Liver (tissue), 9 donors: ENCODE results near the gene RBMS2. TPM values are rescaled to one million over a fixed set of nuclear protein-coding genes. Genes with fewer than 3 reads are reported as not detected.

Source experiments
- DNase-seq: peaks from one replicate; pipeline ENCODE4 v3.0.0-alpha.2; 2017; ENCODE audit warnings: low spot score
- H3K27ac ChIP-seq, 2 donors: one replicate each; pipeline ENCODE4 v1.7.0; 2013; ENCODE audit warnings: inconsistent platforms in 2 of 2, low read length in 2 of 2, control low read depth in 1 of 2, low read depth in 1 of 2, mild to moderate bottlenecking in 1 of 2
- H3K27me3 ChIP-seq, 4 donors: one replicate each; pipeline versions ENCODE4 v1.6.1 to v1.7.0; 2013; ENCODE audit warnings: low read length in 3 of 4, inconsistent platforms in 1 of 4, mild to moderate bottlenecking in 1 of 4, moderate library complexity in 1 of 4; ENCODE audit not compliant: control insufficient read depth in 4 of 4, insufficient read depth in 4 of 4
- H3K36me3 ChIP-seq, 4 donors: one replicate each; pipeline versions ENCODE4 v1.6.1 to v1.7.0; 2013; ENCODE audit warnings: low read length in 3 of 4, mild to moderate bottlenecking in 3 of 4, low read depth in 1 of 4, moderate library complexity in 1 of 4; ENCODE audit not compliant: control insufficient read depth in 4 of 4, insufficient read depth in 3 of 4
- H3K4me1 ChIP-seq, 4 donors: one replicate each; pipeline versions ENCODE4 v1.6.1 to v1.7.0; 2013; ENCODE audit warnings: low read length in 3 of 4, mild to moderate bottlenecking in 3 of 4, moderate library complexity in 1 of 4; ENCODE audit not compliant: control insufficient read depth in 4 of 4, insufficient read depth in 4 of 4
- H3K4me3 ChIP-seq, 3 donors: one replicate each; pipeline versions ENCODE4 v1.6.1 to v1.7.0; 2013; ENCODE audit warnings: low read length in 3 of 3, control low read depth in 1 of 3, low read depth in 1 of 3, mild to moderate bottlenecking in 1 of 3
- H3K9ac ChIP-seq, 2 donors: one replicate each; pipeline ENCODE4 v1.7.0; 2013; ENCODE audit warnings: low read length in 2 of 2, mild to moderate bottlenecking in 2 of 2, moderate library complexity in 2 of 2, control low read depth in 1 of 2, low read depth in 1 of 2
- H3K9me3 ChIP-seq, 4 donors: one replicate each; pipeline versions ENCODE4 v1.6.1 to v1.7.0; 2013; ENCODE audit warnings: low read length in 3 of 4; ENCODE audit not compliant: control insufficient read depth in 4 of 4
- EGR1 ChIP-seq, 2 donors: IDR thresholded peaks; 2 replicates each; pipeline ENCODE4 v1.6.1; 2016 to 2018; ENCODE audit warnings: antibody characterized with exemption in 2 of 2, low read depth in 2 of 2
- FOXA1 ChIP-seq: IDR thresholded peaks from 2 replicates; pipeline ENCODE4 v1.6.1; 2016; ENCODE audit warnings: antibody characterized with exemption
- FOXA2 ChIP-seq: IDR thresholded peaks from 2 replicates; pipeline ENCODE4 v1.6.1; 2016; ENCODE audit warnings: antibody characterized with exemption
- GABPA ChIP-seq, 2 donors: IDR thresholded peaks in 1 of 2; conservative IDR thresholded peaks in 1 of 2; 2 replicates each; pipeline ENCODE4 v1.6.1; 2016; ENCODE audit warnings: antibody characterized with exemption in 2 of 2, mild to moderate bottlenecking in 1 of 2, moderate library complexity in 1 of 2
- HNF4A ChIP-seq, 2 donors: conservative IDR thresholded peaks; 2 replicates each; pipeline ENCODE4 v1.6.1; 2016; ENCODE audit warnings: antibody characterized with exemption in 2 of 2, mild to moderate bottlenecking in 2 of 2
- HNF4G ChIP-seq: IDR thresholded peaks from 2 replicates; pipeline ENCODE4 v1.6.1; 2016; ENCODE audit warnings: antibody characterized with exemption
- JUND ChIP-seq, 2 donors: IDR thresholded peaks; 2 replicates each; pipeline ENCODE4 v1.6.1; 2016; ENCODE audit warnings: antibody characterized with exemption in 2 of 2
- NR2F2 ChIP-seq: IDR thresholded peaks from 2 replicates; pipeline ENCODE4 v1.6.1; 2016; ENCODE audit warnings: antibody characterized with exemption
- RAD21 ChIP-seq, 2 donors: IDR thresholded peaks; 2 replicates each; pipeline ENCODE4 v1.6.1; 2016; ENCODE audit warnings: antibody characterized with exemption in 2 of 2, mild to moderate bottlenecking in 2 of 2
- RXRA ChIP-seq, 2 donors: IDR thresholded peaks; 2 replicates each; pipeline ENCODE4 v1.6.1; 2017 to 2018; ENCODE audit warnings: antibody characterized with exemption in 2 of 2, mild to moderate bottlenecking in 1 of 2
- SP1 ChIP-seq: IDR thresholded peaks from 2 replicates; pipeline ENCODE4 v1.6.1; 2018; ENCODE audit warnings: antibody characterized with exemption, mild to moderate bottlenecking
- TAF1 ChIP-seq: conservative IDR thresholded peaks from 2 replicates; pipeline ENCODE4 v1.6.1; 2016; ENCODE audit warnings: antibody characterized with exemption, mild to moderate bottlenecking
- YY1 ChIP-seq: IDR thresholded peaks from 2 replicates; pipeline ENCODE4 v1.6.1; 2016; ENCODE audit warnings: antibody characterized with exemption, mild to moderate bottlenecking
- WGBS: extraction: QIAGEN DNeasy Blood & Tissue Kit; methylation state at CpG from one replicate; pipeline ENCODE4 v1.1.7; 2013; 5-methylcytosine and 5-hydroxymethylcytosine counted together
- polyA plus RNA-seq, 2 donors: library from polyadenylated mRNA; stranded (reverse) in 1 of 2; unstranded in 1 of 2; fragments of 200-250 nt in 1 of 2; fragments of >200 nt in 1 of 2; fragmentation: Nextera tagmentation in 1 of 2; extraction: Ambion mirVana in 1 of 2; gene quantifications; one replicate each; pipeline versions ENCODE4 v1.2.1 to v1.2.3, GENCODE V29; 2013 to 2015
- total RNA-seq, 2 donors: library from RNA; depleted of rRNA; stranded (reverse); fragments of >200 nt; gene quantifications; one replicate each; pipeline ENCODE4 v1.2.3, GENCODE V29; 2014
- TF ChIP-seq, protein P1 (sequence below): IDR thresholded peaks from 2 replicates; pipeline ENCODE4 v1.6.1; 2016; ENCODE audit warnings: antibody characterized with exemption
- TF ChIP-seq, protein P2 (sequence below): IDR thresholded peaks from 2 replicates; pipeline ENCODE4 v1.6.1; 2016; ENCODE audit warnings: antibody characterized with exemption
- TF ChIP-seq, protein P3 (sequence below): IDR thresholded peaks from 2 replicates; pipeline ENCODE4 v1.6.1; 2016; ENCODE audit warnings: antibody characterized with exemption
- TF ChIP-seq, protein P4 (sequence below): fragments of 150-350 bp; IDR thresholded peaks from 2 replicates; pipeline ENCODE4 v1.5.1; 2017; ENCODE audit warnings: improper control_type of control experiment, low read depth, low read length; ENCODE audit not compliant: missing input control
- TF ChIP-seq, protein P5 (sequence below): IDR thresholded peaks from 2 replicates; pipeline ENCODE4 v1.6.1; 2016; ENCODE audit warnings: antibody characterized with exemption, mild to moderate bottlenecking
- donor health status: healthy.
- donor health status: healthy.
- donor health status: healthy.
- donor health status: healthy.
- donor health status: healthy.

RBMS2 gene
- total and polyA plus RNA-seq, 4 donors, result 1.2 to 3.8 (median 1.8) TPM

DNA sequence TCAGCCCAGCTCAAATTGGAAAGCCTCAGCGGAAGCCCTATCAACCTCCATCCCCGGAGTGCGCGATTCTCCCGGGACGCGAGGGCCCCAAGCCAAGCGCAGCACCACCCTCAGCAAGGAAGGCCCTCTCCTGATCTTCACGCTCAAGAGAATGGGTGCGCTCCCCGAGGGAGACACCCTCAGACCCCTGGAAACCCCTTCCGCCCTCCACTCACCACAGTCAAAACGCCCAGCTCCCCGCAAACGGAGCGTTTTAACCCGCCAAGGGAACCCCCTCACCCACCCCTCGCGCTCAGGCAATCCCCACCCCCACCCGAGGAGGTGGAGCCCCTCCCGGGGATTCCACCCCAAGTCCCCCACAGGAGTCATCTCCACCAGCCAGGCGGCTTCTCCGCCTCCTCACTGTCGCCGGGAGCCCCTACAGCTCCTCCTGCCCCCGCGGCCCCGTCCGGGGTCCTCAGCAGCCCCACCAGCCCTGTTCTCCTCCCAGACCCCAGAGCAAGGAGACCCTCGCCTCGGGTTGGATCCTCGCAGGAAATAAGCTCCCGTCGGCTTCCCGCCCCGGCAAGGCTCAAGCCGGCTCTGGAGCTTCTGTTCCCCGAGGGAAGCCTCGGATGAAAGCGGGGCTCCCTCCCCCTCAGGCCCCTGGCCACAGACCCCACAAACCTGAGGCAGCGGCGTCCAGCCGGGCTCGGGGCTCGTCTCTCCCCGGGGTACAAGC is 108.0 kb downstream of the RBMS2 start:
- under 1% methylated on average over 46 of the region's 46 CpGs for WGBS

GRCh38 chr12:56630180-56630632 is 108.6 kb downstream of the RBMS2 start, which contains the start of gene BAZ2A:
TSS of gene BAZ2A (minus strand) at chr12:56630326. CDS start at chr12:56617530, 12,796 bp downstream.
- DNase-seq, result peak; percentile 85
- WGBS, result under 1% methylated on average over 31 of the region's 31 CpGs
- H3K9ac ChIP-seq, result peak within 1 kb of the TSS; percentile 94
- peaks cover 0 to 6% (median 0%) of the 10 kb centered on the region in 4 donors for H3K36me3 ChIP-seq
- H3K27me3 ChIP-seq, result no peaks in the 10 kb centered on the region
- H3K4me3 ChIP-seq, result peak within 1 kb of the TSS; percentile 79 to 99 (median 89)
- peak within 1 kb of the TSS; percentile 94 to 99 for H3K27ac ChIP-seq
- peaks cover 15 to 58% (median 50%) of the 10 kb centered on the region in 4 donors for H3K4me1 ChIP-seq
- H3K9me3 ChIP-seq, result no peaks in the 10 kb centered on the region
- TF ChIP-seq TAF1, result no peak
- TF ChIP-seq HNF4G, result no peak
- peak; percentile 92 for TF ChIP-seq YY1
- TF ChIP-seq, protein P1, sequence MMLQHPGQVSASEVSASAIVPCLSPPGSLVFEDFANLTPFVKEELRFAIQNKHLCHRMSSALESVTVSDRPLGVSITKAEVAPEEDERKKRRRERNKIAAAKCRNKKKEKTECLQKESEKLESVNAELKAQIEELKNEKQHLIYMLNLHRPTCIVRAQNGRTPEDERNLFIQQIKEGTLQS, result no peak
- TF ChIP-seq FOXA2, result no peak
- no peak for TF ChIP-seq HNF4A (conservative IDR thresholded peaks at IDR 0.05)
- TF ChIP-seq RXRA (IDR thresholded peaks at IDR 0.05), result no peak
- no peak for TF ChIP-seq FOXA1
- peak in 1 of 2 donors; percentile 34 for TF ChIP-seq RAD21 (IDR thresholded peaks at IDR 0.05)
- TF ChIP-seq EGR1 (IDR thresholded peaks at IDR 0.05; ENCODE audit: low read depth in 2 of 2), result peak in 1 of 2 donors; percentile 50
- TF ChIP-seq, protein P2, sequence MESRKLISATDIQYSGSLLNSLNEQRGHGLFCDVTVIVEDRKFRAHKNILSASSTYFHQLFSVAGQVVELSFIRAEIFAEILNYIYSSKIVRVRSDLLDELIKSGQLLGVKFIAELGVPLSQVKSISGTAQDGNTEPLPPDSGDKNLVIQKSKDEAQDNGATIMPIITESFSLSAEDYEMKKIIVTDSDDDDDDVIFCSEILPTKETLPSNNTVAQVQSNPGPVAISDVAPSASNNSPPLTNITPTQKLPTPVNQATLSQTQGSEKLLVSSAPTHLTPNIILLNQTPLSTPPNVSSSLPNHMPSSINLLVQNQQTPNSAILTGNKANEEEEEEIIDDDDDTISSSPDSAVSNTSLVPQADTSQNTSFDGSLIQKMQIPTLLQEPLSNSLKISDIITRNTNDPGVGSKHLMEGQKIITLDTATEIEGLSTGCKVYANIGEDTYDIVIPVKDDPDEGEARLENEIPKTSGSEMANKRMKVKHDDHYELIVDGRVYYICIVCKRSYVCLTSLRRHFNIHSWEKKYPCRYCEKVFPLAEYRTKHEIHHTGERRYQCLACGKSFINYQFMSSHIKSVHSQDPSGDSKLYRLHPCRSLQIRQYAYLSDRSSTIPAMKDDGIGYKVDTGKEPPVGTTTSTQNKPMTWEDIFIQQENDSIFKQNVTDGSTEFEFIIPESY, result no peak
- TF ChIP-seq, protein P3, sequence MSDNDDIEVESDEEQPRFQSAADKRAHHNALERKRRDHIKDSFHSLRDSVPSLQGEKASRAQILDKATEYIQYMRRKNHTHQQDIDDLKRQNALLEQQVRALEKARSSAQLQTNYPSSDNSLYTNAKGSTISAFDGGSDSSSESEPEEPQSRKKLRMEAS, result peak; percentile 71
- no peak for TF ChIP-seq JUND (IDR thresholded peaks at IDR 0.05)
- TF ChIP-seq, protein P4, sequence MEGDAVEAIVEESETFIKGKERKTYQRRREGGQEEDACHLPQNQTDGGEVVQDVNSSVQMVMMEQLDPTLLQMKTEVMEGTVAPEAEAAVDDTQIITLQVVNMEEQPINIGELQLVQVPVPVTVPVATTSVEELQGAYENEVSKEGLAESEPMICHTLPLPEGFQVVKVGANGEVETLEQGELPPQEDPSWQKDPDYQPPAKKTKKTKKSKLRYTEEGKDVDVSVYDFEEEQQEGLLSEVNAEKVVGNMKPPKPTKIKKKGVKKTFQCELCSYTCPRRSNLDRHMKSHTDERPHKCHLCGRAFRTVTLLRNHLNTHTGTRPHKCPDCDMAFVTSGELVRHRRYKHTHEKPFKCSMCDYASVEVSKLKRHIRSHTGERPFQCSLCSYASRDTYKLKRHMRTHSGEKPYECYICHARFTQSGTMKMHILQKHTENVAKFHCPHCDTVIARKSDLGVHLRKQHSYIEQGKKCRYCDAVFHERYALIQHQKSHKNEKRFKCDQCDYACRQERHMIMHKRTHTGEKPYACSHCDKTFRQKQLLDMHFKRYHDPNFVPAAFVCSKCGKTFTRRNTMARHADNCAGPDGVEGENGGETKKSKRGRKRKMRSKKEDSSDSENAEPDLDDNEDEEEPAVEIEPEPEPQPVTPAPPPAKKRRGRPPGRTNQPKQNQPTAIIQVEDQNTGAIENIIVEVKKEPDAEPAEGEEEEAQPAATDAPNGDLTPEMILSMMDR, result no peak
- no peak for TF ChIP-seq NR2F2
- TF ChIP-seq GABPA (IDR thresholded peaks at IDR 0.05 in 1 of 2, conservative IDR thresholded peaks at IDR 0.05 in 1 of 2), result no peak
- peak; percentile 53 for TF ChIP-seq SP1

More for the DNA sequence above, 108.0 kb downstream of the RBMS2 start:
- Histone ChIP-seq H3K4me3 (peak overlapping the region; percentile 79 to 99 (median 89)), H3K36me3 (peaks cover 0 to 6% (median 0%) of the 10 kb centered on the region in 4 donors), H3K27ac (peak overlapping the region; percentile 94 to 99), H3K27me3 (no peaks in the 10 kb centered on the region), H3K9me3 (no peaks in the 10 kb centered on the region), H3K9ac (peak overlapping the region; percentile 94), H3K4me1 (peaks cover 15 to 56% (median 47%) of the 10 kb centered on the region in 4 donors)
- TF ChIP-seq FOXA2 (no peak), RAD21 (IDR thresholded peaks at IDR 0.05) (no peak), SP1 (no peak), HNF4G (no peak), TAF1 (no peak), EGR1 (IDR thresholded peaks at IDR 0.05; ENCODE audit: low read depth in 2 of 2) (no peak), YY1 (no peak)
- TF ChIP-seq, protein P2, result no peak
- TF ChIP-seq, protein P5, sequence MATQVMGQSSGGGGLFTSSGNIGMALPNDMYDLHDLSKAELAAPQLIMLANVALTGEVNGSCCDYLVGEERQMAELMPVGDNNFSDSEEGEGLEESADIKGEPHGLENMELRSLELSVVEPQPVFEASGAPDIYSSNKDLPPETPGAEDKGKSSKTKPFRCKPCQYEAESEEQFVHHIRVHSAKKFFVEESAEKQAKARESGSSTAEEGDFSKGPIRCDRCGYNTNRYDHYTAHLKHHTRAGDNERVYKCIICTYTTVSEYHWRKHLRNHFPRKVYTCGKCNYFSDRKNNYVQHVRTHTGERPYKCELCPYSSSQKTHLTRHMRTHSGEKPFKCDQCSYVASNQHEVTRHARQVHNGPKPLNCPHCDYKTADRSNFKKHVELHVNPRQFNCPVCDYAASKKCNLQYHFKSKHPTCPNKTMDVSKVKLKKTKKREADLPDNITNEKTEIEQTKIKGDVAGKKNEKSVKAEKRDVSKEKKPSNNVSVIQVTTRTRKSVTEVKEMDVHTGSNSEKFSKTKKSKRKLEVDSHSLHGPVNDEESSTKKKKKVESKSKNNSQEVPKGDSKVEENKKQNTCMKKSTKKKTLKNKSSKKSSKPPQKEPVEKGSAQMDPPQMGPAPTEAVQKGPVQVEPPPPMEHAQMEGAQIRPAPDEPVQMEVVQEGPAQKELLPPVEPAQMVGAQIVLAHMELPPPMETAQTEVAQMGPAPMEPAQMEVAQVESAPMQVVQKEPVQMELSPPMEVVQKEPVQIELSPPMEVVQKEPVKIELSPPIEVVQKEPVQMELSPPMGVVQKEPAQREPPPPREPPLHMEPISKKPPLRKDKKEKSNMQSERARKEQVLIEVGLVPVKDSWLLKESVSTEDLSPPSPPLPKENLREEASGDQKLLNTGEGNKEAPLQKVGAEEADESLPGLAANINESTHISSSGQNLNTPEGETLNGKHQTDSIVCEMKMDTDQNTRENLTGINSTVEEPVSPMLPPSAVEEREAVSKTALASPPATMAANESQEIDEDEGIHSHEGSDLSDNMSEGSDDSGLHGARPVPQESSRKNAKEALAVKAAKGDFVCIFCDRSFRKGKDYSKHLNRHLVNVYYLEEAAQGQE, result no peak
- peak; percentile 39 for DNase-seq
